T-cell (primary cell): ENCODE data around the gene DHRS2. TPM values are rescaled to one million over a fixed set of nuclear protein-coding genes. Genes with fewer than 3 reads are reported as not detected.
A peak's percentile ranks its signal among the peaks of the same experiment; 100 is the strongest.
"Not testable (repeated sequence)": the region's sequence is repeated elsewhere in the genome, so short reads cannot be mapped to it uniquely, and the experiment has no call there.

Source experiments
- ATAC-seq, 4 experiments: fragments of 200-7000 bp in 3 of 4; fragments of 150-1000 bp in 1 of 4; cut with Tn5 transposase; replicated peaks in 1 of 4; 1 replicate in 3 of 4; 2 replicates in 1 of 4; pipeline ENCODE4 v1.10.0; 2021; ENCODE audit warnings: moderate library complexity in 3 of 4, mild to moderate bottlenecking in 2 of 4, moderate number of reproducible peaks in 1 of 4
- CTCF ChIA-PET, 2 donors: fragments of 300-600 bp; sonication (Branson Sonifier 250); formaldehyde crosslinking; loops; one replicate each; lab custom pipeline; 2022; ENCODE audit warnings: antibody characterized with exemption in 2 of 2; lab: Charles Lee
- POLR2A ChIA-PET, 2 donors: fragments of 300-600 bp; sonication (Branson Sonifier 250); formaldehyde crosslinking; loops; one replicate each; lab custom pipeline; 2022; ENCODE audit warnings: antibody characterized with exemption in 2 of 2; lab: Charles Lee
- DNase-seq, 35 experiments: peaks; one replicate each; pipeline versions ENCODE4 v3.0.0 to v3.0.0-alpha.2; 2013 to 2023
- H3K27ac ChIP-seq: one replicate; pipeline ENCODE4 v1.5.1; 2013; ENCODE audit warnings: low read length
- H3K27me3 ChIP-seq, 2 experiments: replicated peaks in 1 of 2; 1 replicate in 1 of 2; 2 replicates in 1 of 2; pipeline versions ENCODE4 v1.6.1 to v1.7.0; 2013; ENCODE audit warnings: low read length in 1 of 2, mixed read lengths in 1 of 2; ENCODE audit not compliant: control insufficient read depth in 2 of 2, insufficient read depth in 2 of 2; ENCODE audit errors: extremely low read depth in 1 of 2
- H3K36me3 ChIP-seq, 2 donors: 1 replicate in 1 of 2; 2 replicates in 1 of 2; pipeline versions ENCODE4 v1.6.1 to v1.7.0; 2013; ENCODE audit warnings: low read length in 1 of 2; ENCODE audit not compliant: control insufficient read depth in 2 of 2, insufficient read depth in 1 of 2; ENCODE audit errors: extremely low read depth in 1 of 2
- H3K4me1 ChIP-seq, 2 experiments: 1 replicate in 1 of 2; 2 replicates in 1 of 2; pipeline versions ENCODE4 v1.6.1 to v1.7.0; 2013; ENCODE audit warnings: low read length in 2 of 2, mixed read lengths in 1 of 2; ENCODE audit not compliant: insufficient read depth in 2 of 2, control insufficient read depth in 1 of 2; ENCODE audit errors: extremely low read depth in 1 of 2
- H3K4me3 ChIP-seq, 2 donors: 1 replicate in 1 of 2; 2 replicates in 1 of 2; pipeline versions ENCODE4 v1.5.1 to v1.7.0; 2013; ENCODE audit warnings: mild to moderate bottlenecking in 2 of 2, low read length in 1 of 2, moderate library complexity in 1 of 2; ENCODE audit not compliant: control insufficient read depth in 1 of 2; ENCODE audit errors: extremely low read depth in 1 of 2
- H3K9me3 ChIP-seq: 2 replicates; pipeline ENCODE4 v1.7.0; 2013
- H3K27ac Mint-ChIP-seq, 2 donors: one replicate each; pipeline ENCODE4 v1.8.0; 2020 to 2021; ENCODE audit warnings: mild to moderate bottlenecking in 2 of 2, mixed read lengths in 2 of 2
- H3K27me3 Mint-ChIP-seq, 2 donors: one replicate each; pipeline ENCODE4 v1.8.0; 2021 to 2022; ENCODE audit warnings: mixed read lengths in 2 of 2
- H3K36me3 Mint-ChIP-seq: one replicate; pipeline ENCODE4 v1.8.0; 2021; ENCODE audit warnings: mixed read lengths
- H3K4me1 Mint-ChIP-seq, 3 donors: one replicate each; pipeline ENCODE4 v1.8.0; 2020 to 2022; ENCODE audit warnings: mixed read lengths in 3 of 3, mild to moderate bottlenecking in 1 of 3
- H3K4me3 Mint-ChIP-seq, 3 donors: one replicate each; pipeline ENCODE4 v1.8.0; 2020 to 2022; ENCODE audit warnings: mild to moderate bottlenecking in 3 of 3, mixed read lengths in 3 of 3, moderate library complexity in 3 of 3
- H3K9me3 Mint-ChIP-seq, 3 donors: one replicate each; pipeline ENCODE4 v1.8.0; 2020 to 2022; ENCODE audit warnings: mixed read lengths in 3 of 3
- WGBS: methylation state at CpG from one replicate; pipeline ENCODE4 v1.1.5; 2013; ENCODE audit warnings: missing lambda C conversion rate; ENCODE audit not compliant: insufficient coverage; 5-methylcytosine and 5-hydroxymethylcytosine counted together
- total RNA-seq, 35 experiments: library from RNA in 6 of 35; stranded (reverse) in 6 of 35; fragments of 120-200 nt in 1 of 35; gene quantifications; one replicate each; pipeline versions ENCODE4 v1.2.1 to v1.2.4 and lab custom pipeline; 2013 to 2026

Gene DHRS2
- total RNA-seq, 5 donors from 2014 or later (not counting 1 experiment from before 2014, with no cell fraction given): 0.19 to 0.82 (median 0.52) TPM; not detected in 1

GRCh38 chr14:23632461-23633159 is 3.6 kb upstream of the DHRS2 start:
- ATAC-seq (no peak), DNase-seq (peak in 1 of 35 experiments; percentile 6)
- no peaks in the 10 kb centered on the region for H3K36me3 ChIP-seq
- H3K27me3 Mint-ChIP-seq: no peaks in the 10 kb centered on the region
- WGBS: 43% methylated on average over 1 of the region's 4 CpGs
- CTCF ChIA-PET: interaction anchor here (0.6 to 3.0 kb wide), 23 partner anchors 9 to 481 kb away, joined by 3 to 16 read pairs (median 5); no protein-coding TSS in a partner anchor
- no peak overlapping the region for H3K27ac ChIP-seq
- POLR2A ChIA-PET: interaction anchor here in 1 of 2 donors (0.6 kb wide), 1 partner anchor 51 kb away, joined by 3 read pairs; no protein-coding TSS in a partner anchor
- H3K9me3 Mint-ChIP-seq: peaks cover 0 to 2% (median 0%) of the 10 kb centered on the region in 3 donors
- peaks cover 7 to 11% (median 11%) of the 10 kb centered on the region in 3 donors for H3K4me1 Mint-ChIP-seq
- no peaks in the 10 kb centered on the region for H3K27me3 ChIP-seq
- peak overlapping the region in 1 of 2 donors; percentile 41 for H3K4me3 ChIP-seq
- H3K36me3 Mint-ChIP-seq: no peaks in the 10 kb centered on the region
- peaks cover 0 to 9% of the 10 kb centered on the region in 2 experiments for H3K4me1 ChIP-seq
- H3K4me3 Mint-ChIP-seq: peak overlapping the region in 2 of 3 donors; percentile 58 to 63
- H3K9me3 ChIP-seq: no peaks in the 10 kb centered on the region
- H3K27ac Mint-ChIP-seq: peak overlapping the region; percentile 1 to 44

- Mint-ChIP-seq H3K36me3 (no peaks in the 10 kb centered on the region), H3K27ac (peak overlapping the region in 1 of 2 donors; percentile 60), H3K9me3 (peaks cover 0 to 2% (median 0%) of the 10 kb centered on the region in 3 donors), H3K4me1 (peaks cover 7 to 11% (median 11%) of the 10 kb centered on the region in 3 donors), H3K27me3 (no peaks in the 10 kb centered on the region), H3K4me3 (peak overlapping the region in 1 of 3 donors; percentile 29)
- no peaks in the 10 kb centered on the region for H3K36me3 ChIP-seq
- ChIA-PET POLR2A (no interaction called here), CTCF (interaction anchor here (0.6 to 3.0 kb wide), 7 partner anchors 8 to 1921 kb away, joined by 3 to 11 read pairs (median 9); no protein-coding TSS in a partner anchor)
- peaks cover 0 to 9% of the 10 kb centered on the region in 2 experiments for H3K4me1 ChIP-seq
- no peaks in the 10 kb centered on the region for H3K9me3 ChIP-seq
- no peak overlapping the region for H3K27ac ChIP-seq
- H3K27me3 ChIP-seq: no peaks in the 10 kb centered on the region
- ATAC-seq (no peak), DNase-seq (no peak)
- H3K4me3 ChIP-seq: no peak overlapping the region
- WGBS: 86% methylated on average over 4 of the region's 4 CpGs
Measured at GRCh38 chr14:23633160-23633701, 2.9 kb upstream of the DHRS2 start.

- H3K4me3 ChIP-seq, H3K27ac ChIP-seq, H3K9me3 Mint-ChIP-seq, H3K36me3 ChIP-seq, H3K4me1 ChIP-seq, POLR2A ChIA-PET, CTCF ChIA-PET, H3K9me3 ChIP-seq, H3K4me3 Mint-ChIP-seq, ATAC-seq, H3K27me3 Mint-ChIP-seq, H3K36me3 Mint-ChIP-seq, DNase-seq, H3K27me3 ChIP-seq, H3K27ac Mint-ChIP-seq: not testable (repeated sequence)
- 96% methylated on average over 2 of the region's 5 CpGs for WGBS
- peaks cover 7 to 11% (median 11%) of the 10 kb centered on the region in 3 donors for H3K4me1 Mint-ChIP-seq
Measured at GRCh38 chr14:23634698-23635412, 1.3 kb upstream of the DHRS2 start.

- POLR2A ChIA-PET, H3K27me3 ChIP-seq, H3K4me3 ChIP-seq, H3K36me3 Mint-ChIP-seq, H3K27ac ChIP-seq, H3K4me3 Mint-ChIP-seq, H3K4me1 ChIP-seq, CTCF ChIA-PET, H3K36me3 ChIP-seq, H3K27ac Mint-ChIP-seq, H3K4me1 Mint-ChIP-seq, H3K9me3 ChIP-seq, ATAC-seq, DNase-seq, H3K27me3 Mint-ChIP-seq, H3K9me3 Mint-ChIP-seq: not testable (repeated sequence)
- WGBS: 60% methylated on average over 1 of the region's 4 CpGs
Measured at GRCh38 chr14:23637312-23637654, 1.1 kb downstream of the DHRS2 start.

GRCh38 chr14:23637655-23638413 is 1.7 kb downstream of the DHRS2 start:
- H3K27ac ChIP-seq, H3K9me3 Mint-ChIP-seq, H3K36me3 ChIP-seq, H3K27me3 Mint-ChIP-seq, DNase-seq, H3K36me3 Mint-ChIP-seq, ATAC-seq, H3K27me3 ChIP-seq, H3K4me3 ChIP-seq, H3K4me1 ChIP-seq, H3K4me1 Mint-ChIP-seq, H3K9me3 ChIP-seq, CTCF ChIA-PET, H3K27ac Mint-ChIP-seq, H3K4me3 Mint-ChIP-seq: not testable (repeated sequence)
- WGBS: 78% methylated on average over 4 of the region's 17 CpGs
- POLR2A ChIA-PET: interaction anchor here in 1 of 2 donors (0.6 kb wide), 1 partner anchor 620 kb away, joined by 3 read pairs; no protein-coding TSS in a partner anchor
